SU-DHL-6 (cell line): ENCODE measurements around the gene CDH23.

Source experiments
- CTCF ChIP-seq: fragments of 200-600 bp; sonication (generic); IDR thresholded peaks from one replicate; pipeline ENCODE4 v1.5.1; 2017; ENCODE audit warnings: antibody characterized with exemption, mild to moderate bottlenecking, low read length, moderate library complexity; ENCODE audit not compliant: insufficient read depth, poor library complexity, severe bottlenecking
- EZH2phosphoT487 ChIP-seq: fragments of 200-600 bp; sonication (generic), shearing (Covaris generic); conservative IDR thresholded peaks from 2 replicates; pipeline ENCODE4 v1.6.1; 2018; ENCODE audit warnings: mild to moderate bottlenecking, antibody characterized with exemption, low read length, moderate library complexity, mixed read lengths

- TF ChIP-seq CTCF: no peak
- no peak for TF ChIP-seq EZH2phosphoT487
These were observed 453.5 kb downstream of the CDH23 start for GRCh38 chr10:71850021-71850742.
